ENCODE results near the gene PLXDC1. TPM values are rescaled to one million over a fixed set of nuclear protein-coding genes. Genes with fewer than 3 reads are reported as not detected.

The PLXDC1 gene
- total and polyA plus RNA-seq, 2 of the 8 experiments (the other 6 are each of a cell fraction or from before 2014, with no cell fraction given), result 4.1 to 14.6 TPM

DNA sequence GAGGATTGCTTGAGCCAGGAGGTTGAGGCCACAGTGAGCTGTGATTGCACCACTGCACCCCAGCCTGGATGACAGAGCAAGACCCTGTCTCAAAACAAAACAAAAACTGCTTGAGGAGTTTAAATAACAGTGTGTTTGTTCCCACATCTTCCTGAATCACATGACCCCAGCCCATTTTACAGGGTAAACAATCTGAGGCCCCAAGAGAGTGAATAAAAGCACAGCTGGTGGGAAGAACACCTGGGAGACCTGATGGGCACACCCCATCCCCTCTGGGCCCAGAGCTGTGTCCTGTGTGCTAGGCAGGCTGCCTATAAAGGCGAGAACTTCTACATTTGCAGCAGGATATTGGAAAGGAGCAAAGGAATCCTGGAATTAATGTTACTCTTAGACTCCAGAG, 69.6 kb downstream of the PLXDC1 start:
- no peak for FAIRE-seq

More for the DNA sequence above, 69.6 kb downstream of the PLXDC1 start:
- Histone ChIP-seq H2AK5ac (ENCODE audit: low read depth, low read length) (no peak overlapping the region), H3K56ac (replicated peaks; ENCODE audit: insufficient read length, low read depth, low read length) (no peak overlapping the region), H3K79me1 (ENCODE audit: low read depth, low read length) (no peaks in the 10 kb centered on the region; the same call in 1 of the 2 replicates), H2BK12ac (ENCODE audit: low read depth, low read length) (no peak overlapping the region), H3K27me3 (replicated peaks in 1 of 4; ENCODE audit: control insufficient read depth in 3 of 4, extremely low read depth in 1 of 4, insufficient read depth in 3 of 4, low read length in 3 of 4) (no peaks in the 10 kb centered on the region), H2BK5ac (ENCODE audit: low read depth, low read length) (no peak overlapping the region), H2AFZ (ENCODE audit: low read length) (no peak overlapping the region), H3K36me3 (ENCODE audit: control insufficient read depth in 2 of 4, insufficient read depth in 4 of 4, low read length in 3 of 4) (no peaks in the 10 kb centered on the region; a peak in 1 of 8 replicates), H3K14ac (ENCODE audit: insufficient read length) (no peak overlapping the region), H3K27ac (ENCODE audit: low read depth, low read length) (no peak overlapping the region), H3K4me3 (ENCODE audit: extremely low read depth in 1 of 4, insufficient read depth in 2 of 4, low read depth in 3 of 4, low read length in 4 of 4) (no peak overlapping the region), H4K20me1 (replicated peaks in 1 of 2; ENCODE audit: control insufficient read depth in 1 of 2, insufficient read depth in 2 of 2, low read length in 2 of 2) (no peaks in the 10 kb centered on the region), H3K18ac (ENCODE audit: extremely low read depth, low read length) (no peak overlapping the region), H4K91ac (replicated peaks; ENCODE audit: insufficient read length, low read length) (no peak overlapping the region), H3K79me2 (ENCODE audit: control insufficient read depth in 1 of 2, insufficient read depth in 2 of 2, low read length in 2 of 2) (no peaks in the 10 kb centered on the region), H2BK120ac (replicated peaks; ENCODE audit: low read depth, low read length) (no peak overlapping the region), H4K5ac (ENCODE audit: insufficient read length, low read depth, low read length) (no peak overlapping the region), H2BK15ac (ENCODE audit: low read length) (no peak overlapping the region), H3K9me3 (ENCODE audit: insufficient read depth in 2 of 2, low read depth in 1 of 2, low read length in 1 of 2) (no peaks in the 10 kb centered on the region), H3K4ac (replicated peaks; ENCODE audit: insufficient read length, low read depth, low read length) (no peak overlapping the region), H3K4me1 (replicated peaks in 1 of 4; ENCODE audit: control insufficient read depth in 3 of 4, insufficient read depth in 4 of 4, low read length in 3 of 4) (peaks cover 4 to 16% (median 7%) of the 10 kb centered on the region in 4 experiments), H3K9ac (replicated peaks in 1 of 4; ENCODE audit: extremely low read depth in 1 of 4, low read depth in 3 of 4, low read length in 3 of 4) (no peak overlapping the region), H3K23me2 (ENCODE audit: low read depth, low read length) (no peaks in the 10 kb centered on the region), H4K8ac (ENCODE audit: extremely low read depth, insufficient read depth, low read length) (no peak overlapping the region), H2BK20ac (ENCODE audit: low read length) (no peak overlapping the region), H3K4me2 (ENCODE audit: insufficient read depth in 1 of 2, low read depth in 2 of 2, low read length in 2 of 2) (peak overlapping the region in 1 of 2 experiments; percentile 17; a peak in 2 of 4 replicates), H3K23ac (ENCODE audit: insufficient read length) (no peak overlapping the region)
- ChIA-PET CTCF (ENCODE audit: partially characterized antibody) (interaction anchor here (0.7 to 1.5 kb wide), 3 partner anchors 13 to 104 kb away, joined by 3 read pairs; no protein-coding TSS in a partner anchor), POLR2A (ENCODE audit: partially characterized antibody) (no interaction called here)
- no peak for DNase-seq (ENCODE audit: low read depth in 1 of 2, low spot score in 2 of 2)
- no peak for TF ChIP-seq CTCF (IDR thresholded peaks at IDR 0.05; ENCODE audit: control extremely low read depth in 1 of 3, insufficient read depth in 1 of 3, low read depth in 1 of 3, low read length in 3 of 3)
- whole genome bisulfite sequencing, 2 experiments (ENCODE audit: extremely low coverage in 1 of 2, insufficient coverage in 1 of 2, insufficient read length in 1 of 2, insufficient replicate concordance in 2 of 2, low coverage in 1 of 2, low lambda C conversion rate in 2 of 2, missing lambda C conversion rate in 1 of 2), result 64% methylated on average over 1 of the region's 1 CpG; no CpG with 5 or more reads in 1 of the 2 experiments

Data from H1 (cell line).